Measurements from ENCODE around the gene S100PBP. TPM values are rescaled to one million over a fixed set of nuclear protein-coding genes. Genes with fewer than 3 reads are reported as not detected.
A peak's percentile ranks its signal among the peaks of the same experiment; 100 is the strongest.

S100PBP gene
- total and polyA plus RNA-seq, 12 donors: 14.0 to 50.1 (median 32.9) TPM

GRCh38 chr1:32868806-32869455, 51.5 kb downstream of the S100PBP start:
- H3K9me3 ChIP-seq (replicated peaks in 1 of 3): no peaks in the 10 kb centered on the region
- H3K4me1 ChIP-seq (replicated peaks in 1 of 2): peaks cover 23 to 36% of the 10 kb centered on the region in 2 donors
- H3K4me3 ChIP-seq: no peak overlapping the region
- no peak for TF ChIP-seq POLR2A (IDR thresholded peaks at IDR 0.05)
- no peak for TF ChIP-seq CTCF (IDR thresholded peaks at IDR 0.05)
- peak in 2 of 7 donors; percentile 13 to 45 for DNase-seq
- no peaks in the 10 kb centered on the region for H3K27me3 ChIP-seq
- intact Hi-C loops (cut with DNase I): loop anchor here in 1 of 2 donors (10.0 kb wide), 1 partner anchor 154 kb away; no protein-coding TSS in a partner anchor
- H3K36me3 ChIP-seq (replicated peaks in 1 of 2): peaks cover 0 to 6% of the 10 kb centered on the region in 2 donors
- no peak overlapping the region for H3K27ac ChIP-seq
- 81 to 90% (median 84%) methylated on average over 9 of the region's 9 CpGs for WGBS, 4 donors

GRCh38 chr1:32869923-32870614, 52.6 kb downstream of the S100PBP start:
- Histone ChIP-seq H3K4me3 (peak overlapping the region in 1 of 4 donors; percentile 62), H3K27me3 (no peaks in the 10 kb centered on the region), H3K4me1 (replicated peaks in 1 of 2) (peaks cover 12 to 26% of the 10 kb centered on the region in 2 donors), H3K9me3 (replicated peaks in 1 of 3) (no peaks in the 10 kb centered on the region), H3K27ac (peak overlapping the region in 1 of 5 donors; percentile 21), H3K36me3 (replicated peaks in 1 of 2) (peaks cover 0 to 6% of the 10 kb centered on the region in 2 donors)
- intact Hi-C loops (cut with DNase I): loop anchor here (10.0 kb wide), 2 partner anchors 155 to 345 kb away; no protein-coding TSS in a partner anchor
- peak in 1 of 7 donors; percentile 58 for DNase-seq
- 34 to 51% (median 39%) methylated on average over 9 to 16 of the region's 16 CpGs for WGBS, 4 donors
- TF ChIP-seq POLR2A (IDR thresholded peaks at IDR 0.05) (no peak), CTCF (IDR thresholded peaks at IDR 0.05) (no peak)

DNA sequence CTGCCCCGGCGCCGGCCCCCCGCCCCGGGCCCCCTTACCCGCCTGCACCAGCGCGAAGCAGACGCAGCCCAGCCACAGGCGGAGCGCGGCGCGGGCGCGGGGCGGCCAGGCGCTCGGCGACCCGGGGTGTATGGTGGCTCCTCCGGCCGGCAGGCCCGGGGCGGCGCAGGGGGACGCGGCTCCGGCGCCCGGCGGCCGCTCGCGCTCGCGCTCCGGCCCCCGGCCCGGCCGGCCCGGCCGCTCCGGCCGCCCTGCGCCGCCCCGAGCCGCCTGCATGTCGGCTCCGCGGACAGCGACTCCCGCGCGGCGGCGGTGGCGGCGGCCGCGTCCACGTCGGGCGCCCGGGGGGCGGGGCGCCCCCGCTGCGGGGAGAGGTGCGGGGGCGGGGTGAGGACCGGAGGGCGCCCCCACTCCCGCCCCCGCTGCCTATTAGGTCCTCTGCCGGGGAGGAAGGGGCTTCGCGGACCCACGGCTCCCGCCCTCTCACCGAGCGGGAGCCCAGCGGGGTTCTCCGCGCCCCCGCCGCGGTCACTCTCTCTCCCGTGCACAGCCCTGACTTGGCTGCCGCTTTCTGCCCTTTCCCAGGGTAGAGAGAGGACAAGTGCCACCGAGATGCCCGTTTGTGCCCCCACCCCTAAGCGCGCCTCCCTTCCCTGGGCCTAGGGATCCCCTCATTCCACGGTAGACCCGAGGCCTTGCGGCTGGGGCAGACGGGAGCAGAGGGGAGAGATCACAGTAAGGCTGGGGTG, 53.3 kb downstream of the S100PBP start, which contains the start of gene FNDC5:
TSS of gene FNDC5 (minus strand) at position 298 of the 749 bp plus-strand sequence.
- Histone ChIP-seq H3K36me3 (replicated peaks in 1 of 2) (peaks cover 0 to 6% of the 10 kb centered on the region in 2 donors), H3K9me3 (replicated peaks in 1 of 3) (no peaks in the 10 kb centered on the region), H3K27me3 (no peaks in the 10 kb centered on the region), H3K27ac (peak within 1 kb of the TSS in 2 of 5 donors; percentile 38 to 57), H3K4me3 (peak within 1 kb of the TSS in 2 of 4 donors; percentile 41 to 63), H3K4me1 (replicated peaks in 1 of 2) (peaks cover 5 to 21% of the 10 kb centered on the region in 2 donors)
- TF ChIP-seq POLR2A (IDR thresholded peaks at IDR 0.05) (no peak), CTCF (IDR thresholded peaks at IDR 0.05) (no peak)
- intact Hi-C loops (cut with DNase I): loop anchor here in 1 of 2 donors (10.0 kb wide), 2 partner anchors 156 to 346 kb away; no protein-coding TSS in a partner anchor
- WGBS, 4 donors: 0 to 2% (median 2%) methylated on average over 4 to 98 of the region's 99 CpGs; no CpG with 5 or more reads in 1 of the 4 donors
- peak in 4 of 7 donors; percentile 29 to 62 (median 44) for DNase-seq
